ENCODE data around the gene EMP3. TPM values are rescaled to one million over a fixed set of nuclear protein-coding genes. Genes with fewer than 3 reads are reported as not detected.
A peak's percentile ranks its signal among the peaks of the same experiment; 100 is the strongest.

Gene EMP3
- total RNA-seq, 2 donors from 2014 or later = 150 to 174 TPM

GRCh38 chr19:48321622-48322591, 3.4 kb upstream of the EMP3 start:
- peak overlapping the region; percentile 93 to 95 for H3K4me3 Mint-ChIP-seq
- ATAC-seq (replicated peaks in 1 of 2) = peak; percentile 71 to 74
- DNase-seq = peak; percentile 99 to 100
- peaks cover 68% of the 10 kb centered on the region for H3K4me1 Mint-ChIP-seq (ENCODE audit: low read depth)
- peaks cover 2 to 6% of the 10 kb centered on the region in 2 donors for H3K36me3 Mint-ChIP-seq (ENCODE audit: insufficient read depth in 2 of 2)
- peak overlapping the region; percentile 96 for H3K27ac Mint-ChIP-seq
- H3K9me3 Mint-ChIP-seq = no peaks in the 10 kb centered on the region
- no peaks in the 10 kb centered on the region for H3K27me3 Mint-ChIP-seq (ENCODE audit: low read depth)

- Mint-ChIP-seq H3K9me3 (no peaks in the 10 kb centered on the region), H3K27ac (peak overlapping the region; percentile 92), H3K36me3 (ENCODE audit: insufficient read depth in 2 of 2) (peaks cover 19 to 35% of the 10 kb centered on the region in 2 donors), H3K4me1 (ENCODE audit: low read depth) (peaks cover 90% of the 10 kb centered on the region), H3K27me3 (ENCODE audit: low read depth) (no peaks in the 10 kb centered on the region), H3K4me3 (peak overlapping the region; percentile 79 to 91)
- DNase-seq (peak; percentile 35 to 47), ATAC-seq (replicated peaks in 1 of 2) (no peak)
Measured at GRCh38 chr19:48329167-48329891, 4.0 kb downstream of the EMP3 start.

DNA sequence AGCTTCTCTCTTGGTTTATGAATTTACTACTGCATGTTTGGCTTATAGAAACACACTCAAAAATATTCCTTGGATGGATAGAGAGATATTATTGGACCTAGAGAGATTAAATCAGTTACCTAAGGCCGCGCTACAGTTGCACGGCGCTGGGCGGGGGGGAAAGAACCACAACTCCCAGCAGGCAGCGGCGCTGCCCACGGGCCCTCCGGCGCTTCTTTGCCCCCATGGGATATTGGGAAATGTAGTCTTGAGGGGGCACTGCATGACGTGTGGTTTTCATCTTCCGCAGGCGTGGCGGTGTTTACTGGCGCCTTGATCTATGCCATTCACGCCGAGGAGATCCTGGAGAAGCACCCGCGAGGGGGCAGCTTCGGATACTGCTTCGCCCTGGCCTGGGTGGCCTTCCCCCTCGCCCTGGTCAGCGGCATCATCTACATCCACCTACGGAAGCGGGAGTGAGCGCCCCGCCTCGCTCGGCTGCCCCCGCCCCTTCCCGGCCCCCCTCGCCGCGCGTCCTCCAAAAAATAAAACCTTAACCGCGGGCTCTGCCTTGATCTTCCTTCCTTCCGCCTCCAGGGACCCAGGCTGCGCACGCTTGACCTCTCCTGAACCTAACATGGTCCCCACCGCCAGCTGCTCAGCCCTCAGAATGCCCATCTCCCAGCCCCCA, 4.8 kb downstream of the EMP3 start:
- H3K9me3 Mint-ChIP-seq = no peaks in the 10 kb centered on the region
- H3K4me1 Mint-ChIP-seq (ENCODE audit: low read depth) = peaks cover 91% of the 10 kb centered on the region
- peak overlapping the region; percentile 92 for H3K27ac Mint-ChIP-seq
- H3K4me3 Mint-ChIP-seq = peak overlapping the region; percentile 79 to 91
- peak; percentile 85 to 86 for DNase-seq
- H3K27me3 Mint-ChIP-seq (ENCODE audit: low read depth) = no peaks in the 10 kb centered on the region
- H3K36me3 Mint-ChIP-seq (ENCODE audit: insufficient read depth in 2 of 2) = peaks cover 18 to 35% of the 10 kb centered on the region in 2 donors
- peak; percentile 30 to 35 for ATAC-seq (replicated peaks in 1 of 2)

DNA sequence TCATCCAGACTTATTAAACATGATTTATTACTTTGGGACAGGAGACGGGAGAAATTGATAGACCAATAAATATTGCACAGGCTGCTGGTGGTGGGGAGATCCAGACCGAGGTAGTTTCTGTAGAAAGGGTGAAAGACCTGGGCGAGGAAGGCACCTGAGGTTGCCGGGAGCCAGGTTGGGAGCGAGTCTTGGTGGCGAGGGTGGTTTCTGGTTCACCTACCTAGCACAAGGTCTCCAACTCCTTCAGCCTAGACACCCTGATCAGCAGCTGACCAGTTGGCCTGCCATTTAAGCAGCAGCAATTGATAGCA, 7.0 kb downstream of the EMP3 start:
- peaks cover 12 to 30% of the 10 kb centered on the region in 2 donors for H3K36me3 Mint-ChIP-seq (ENCODE audit: insufficient read depth in 2 of 2)
- H3K4me3 Mint-ChIP-seq = peak overlapping the region; percentile 91 to 98
- DNase-seq = no peak
- ATAC-seq (replicated peaks in 1 of 2) = no peak
- H3K27ac Mint-ChIP-seq = peak overlapping the region; percentile 95
- H3K27me3 Mint-ChIP-seq (ENCODE audit: low read depth) = no peaks in the 10 kb centered on the region
- H3K4me1 Mint-ChIP-seq (ENCODE audit: low read depth) = peaks cover 70% of the 10 kb centered on the region
- H3K9me3 Mint-ChIP-seq = no peaks in the 10 kb centered on the region

DNA sequence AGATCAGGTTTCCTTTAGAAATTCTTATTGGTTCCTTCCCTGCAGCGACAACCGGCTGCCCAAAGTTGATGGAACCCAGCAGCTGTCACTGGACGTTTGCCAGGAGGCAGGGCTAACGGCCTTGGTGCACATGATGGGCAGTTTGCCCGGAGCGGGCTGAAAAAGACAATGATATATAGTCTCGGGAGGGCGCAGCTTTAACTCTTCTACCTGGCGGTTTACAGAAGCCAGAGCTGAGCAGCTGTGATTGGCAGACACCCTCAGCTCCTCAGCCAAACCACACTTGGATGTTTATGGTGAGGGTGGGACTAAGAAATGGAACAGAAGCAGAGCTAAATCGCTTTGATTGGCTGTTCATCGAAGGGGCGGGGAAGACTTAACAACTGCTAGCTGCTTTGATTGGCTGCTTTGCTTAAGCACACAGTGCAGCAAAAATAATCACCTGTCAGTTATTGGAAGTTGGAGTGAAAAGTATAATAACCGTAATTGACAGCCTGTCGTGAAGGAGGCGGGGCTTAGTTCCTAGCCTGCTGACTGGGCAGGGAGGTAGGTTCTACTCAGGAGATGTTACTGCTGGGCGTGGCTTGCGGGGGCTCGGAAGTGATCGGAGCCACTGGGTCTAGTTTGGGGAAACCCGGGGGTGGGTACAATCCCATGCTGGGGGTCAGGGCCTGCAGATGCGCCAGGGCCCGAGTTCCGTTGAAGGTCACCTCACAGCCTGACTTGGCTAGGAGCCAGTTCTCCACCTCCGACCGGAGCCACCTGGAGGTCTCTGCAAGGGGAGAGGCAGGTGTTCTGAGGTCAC, 7.5 kb downstream of the EMP3 start:
- peak; percentile 92 to 98 for DNase-seq
- Mint-ChIP-seq H3K27me3 (ENCODE audit: low read depth) (no peaks in the 10 kb centered on the region), H3K4me1 (ENCODE audit: low read depth) (peaks cover 65% of the 10 kb centered on the region), H3K27ac (peak overlapping the region; percentile 95), H3K4me3 (peak overlapping the region; percentile 91 to 98), H3K36me3 (ENCODE audit: insufficient read depth in 2 of 2) (peaks cover 9 to 26% of the 10 kb centered on the region in 2 donors), H3K9me3 (no peaks in the 10 kb centered on the region)
- peak; percentile 73 to 74 for ATAC-seq (replicated peaks in 1 of 2)

DNA sequence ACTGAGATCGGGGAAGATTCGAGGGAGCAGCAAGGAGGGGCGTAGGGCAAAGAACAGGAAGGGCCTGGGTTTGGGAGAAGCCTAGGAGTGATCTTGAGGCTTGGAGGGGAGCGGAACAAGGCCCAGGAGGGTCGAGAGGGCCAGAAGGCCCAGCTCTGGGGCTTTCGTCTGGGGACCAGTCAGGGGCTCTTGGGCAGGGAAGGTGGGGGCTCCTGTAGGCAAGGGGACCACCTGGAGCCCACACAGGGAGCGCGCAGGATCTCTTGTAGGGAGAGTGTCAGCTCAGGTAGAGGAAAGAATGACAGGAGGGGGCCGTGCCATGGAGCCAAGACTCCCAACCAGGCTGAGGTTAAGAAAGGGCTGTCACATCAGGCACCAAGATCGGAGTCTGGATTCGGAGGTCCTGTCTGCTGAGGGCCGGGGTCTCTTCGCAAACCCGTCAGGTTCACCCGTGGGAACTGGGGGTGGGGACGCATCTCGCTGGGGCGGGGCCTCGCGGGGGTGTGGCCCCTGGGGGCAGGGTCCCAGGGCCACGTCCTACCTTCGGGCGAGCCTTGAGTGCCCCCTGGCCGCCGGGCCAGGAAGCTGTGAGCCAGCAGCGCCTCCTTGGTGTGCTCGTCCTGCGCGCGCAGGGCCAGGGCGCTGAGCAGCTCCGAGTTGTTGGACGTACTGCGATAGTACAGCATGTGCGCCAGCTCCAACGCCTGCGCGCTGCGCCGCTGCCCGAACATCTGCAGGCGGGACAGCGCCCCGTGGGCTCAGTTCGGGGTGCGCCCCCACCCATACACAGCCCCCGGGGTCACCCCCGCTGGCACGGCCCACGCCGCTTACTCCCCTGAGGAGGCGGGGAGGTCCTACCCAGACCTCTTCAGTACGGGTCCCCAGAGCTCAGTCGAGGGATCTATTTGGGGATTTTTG, 8.4 kb downstream of the EMP3 start:
- H3K4me3 Mint-ChIP-seq = peak overlapping the region; percentile 91 to 98
- no peaks in the 10 kb centered on the region for H3K9me3 Mint-ChIP-seq
- ATAC-seq (replicated peaks in 1 of 2) = peak; percentile 77 to 79
- H3K27me3 Mint-ChIP-seq (ENCODE audit: low read depth) = no peaks in the 10 kb centered on the region
- peak; percentile 96 for DNase-seq
- peak overlapping the region; percentile 99 for H3K27ac Mint-ChIP-seq
- H3K4me1 Mint-ChIP-seq (ENCODE audit: low read depth) = peaks cover 60% of the 10 kb centered on the region
- H3K36me3 Mint-ChIP-seq (ENCODE audit: insufficient read depth in 2 of 2) = peaks cover 5 to 20% of the 10 kb centered on the region in 2 donors

GRCh38 chr19:48338253-48338755, 13.0 kb downstream of the EMP3 start:
- H3K27ac Mint-ChIP-seq = no peak overlapping the region
- ATAC-seq (replicated peaks in 1 of 2) (no peak), DNase-seq (no peak)

GRCh38 chr19:48338802-48339503, 13.6 kb downstream of the EMP3 start:
- no peaks in the 10 kb centered on the region for H3K27me3 Mint-ChIP-seq (ENCODE audit: low read depth)
- no peak overlapping the region for H3K4me3 Mint-ChIP-seq
- no peaks in the 10 kb centered on the region for H3K36me3 Mint-ChIP-seq (ENCODE audit: insufficient read depth in 2 of 2)
- peaks cover 12% of the 10 kb centered on the region for H3K4me1 Mint-ChIP-seq (ENCODE audit: low read depth)
- no peak overlapping the region for H3K27ac Mint-ChIP-seq
- H3K9me3 Mint-ChIP-seq = no peaks in the 10 kb centered on the region
- DNase-seq (no peak), ATAC-seq (replicated peaks in 1 of 2) (no peak)

More at GRCh38 chr19:48338253-48338755, 13.0 kb downstream of the EMP3 start:
- H3K36me3 Mint-ChIP-seq (ENCODE audit: insufficient read depth in 2 of 2) = peaks cover 0 to under 1% of the 10 kb centered on the region in 2 donors
- H3K4me3 Mint-ChIP-seq = no peak overlapping the region
- H3K4me1 Mint-ChIP-seq (ENCODE audit: low read depth) = peaks cover 16% of the 10 kb centered on the region
- no peaks in the 10 kb centered on the region for H3K9me3 Mint-ChIP-seq
- H3K27me3 Mint-ChIP-seq (ENCODE audit: low read depth) = no peaks in the 10 kb centered on the region

- Mint-ChIP-seq H3K27ac (no peak overlapping the region), H3K9me3 (no peaks in the 10 kb centered on the region), H3K4me3 (no peak overlapping the region), H3K4me1 (ENCODE audit: low read depth) (no peaks in the 10 kb centered on the region), H3K36me3 (ENCODE audit: insufficient read depth in 2 of 2) (no peaks in the 10 kb centered on the region), H3K27me3 (ENCODE audit: low read depth) (no peaks in the 10 kb centered on the region)
- ATAC-seq (replicated peaks in 1 of 2) (no peak), DNase-seq (no peak)
Measured at GRCh38 chr19:48340995-48341394, 15.6 kb downstream of the EMP3 start.

- DNase-seq (no peak), ATAC-seq (replicated peaks in 1 of 2) (no peak)
- Mint-ChIP-seq H3K9me3 (no peaks in the 10 kb centered on the region), H3K27ac (no peak overlapping the region), H3K4me3 (no peak overlapping the region), H3K4me1 (ENCODE audit: low read depth) (no peaks in the 10 kb centered on the region), H3K27me3 (ENCODE audit: low read depth) (no peaks in the 10 kb centered on the region), H3K36me3 (ENCODE audit: insufficient read depth in 2 of 2) (no peaks in the 10 kb centered on the region)
Measured at GRCh38 chr19:48341515-48342413, 16.4 kb downstream of the EMP3 start.

All from activated T-cell treated with anti-CD3 and anti-CD28 coated beads, Interleukin-2, amount 50 U/mL, for 72 hours (primary cell).